LNCaP clone FGC (cell line): ENCODE data around the gene FBLIM1.

Experiments
- DNase-seq: peaks from one replicate; pipeline ENCODE4 v3.0.0-alpha.2; 2011; ENCODE audit warnings: low read depth
- H3K4me3 ChIP-seq: 2 replicates; pipeline ENCODE4 v1.5.1; 2011; ENCODE audit warnings: mild to moderate bottlenecking, low read depth, low read length, control low read depth
- CTCF ChIP-seq: IDR thresholded peaks from 2 replicates; pipeline ENCODE4 v1.5.1; 2012; ENCODE audit warnings: mild to moderate bottlenecking; ENCODE audit not compliant: control insufficient read depth, insufficient read depth; ENCODE audit errors: extremely low read depth

The FBLIM1 gene

GRCh38 chr1:15755646-15756040 lies 3.0 kb upstream of the FBLIM1 start:
- DNase-seq: no peak
- TF ChIP-seq CTCF: no peak
- no peak overlapping the region for H3K4me3 ChIP-seq

GRCh38 chr1:15756143-15757015 lies 2.2 kb upstream of the FBLIM1 start:
- no peak for TF ChIP-seq CTCF
- H3K4me3 ChIP-seq: no peak overlapping the region
- DNase-seq: no peak

- DNase-seq: no peak
- TF ChIP-seq CTCF: no peak
- H3K4me3 ChIP-seq: no peak overlapping the region
Observed at GRCh38 chr1:15757016-15757543, 1.5 kb upstream of the FBLIM1 start.

- no peak overlapping the region for H3K4me3 ChIP-seq
- DNase-seq: no peak
- no peak for TF ChIP-seq CTCF
Observed at GRCh38 chr1:15757575-15758342, 836 bp upstream of the FBLIM1 start.

GRCh38 chr1:15758953-15759661 lies 512 bp downstream of the FBLIM1 start:
- TF ChIP-seq CTCF: no peak
- no peak for DNase-seq
- peak overlapping the region; percentile 52 for H3K4me3 ChIP-seq

- no peak overlapping the region for H3K4me3 ChIP-seq
- no peak for TF ChIP-seq CTCF
- DNase-seq: no peak
Observed at GRCh38 chr1:15760520-15761211, 2.1 kb downstream of the FBLIM1 start.
